ENCODE results near the gene PODXL2. TPM values are rescaled to one million over a fixed set of nuclear protein-coding genes. Genes with fewer than 3 reads are reported as not detected.
A peak's percentile ranks its signal among the peaks of the same experiment; 100 is the strongest.

PODXL2 gene
- total RNA-seq, 4 donors from 2014 or later: 1.5 to 3.2 (median 2.0) TPM

GRCh38 chr3:127660621-127661251, 31.8 kb downstream of the PODXL2 start:
- no peaks in the 10 kb centered on the region for H3K9me3 ChIP-seq
- ATAC-seq (no peak), DNase-seq (no peak)
- no peak for TF ChIP-seq POLR2A (IDR thresholded peaks at IDR 0.05)
- TF ChIP-seq CTCF (IDR thresholded peaks at IDR 0.05 in 4 of 5, conservative IDR thresholded peaks at IDR 0.05 in 1 of 5): no peak
- in situ Hi-C loops (cut with MboI; ENCODE audit: low sequenced_read_pairs in 4 of 4) (loop anchor here in 2 of 4 donors (25.0 kb wide), 2 partner anchors 177 to 302 kb away; no protein-coding TSS in a partner anchor), intact Hi-C loops (cut with DNase I; ENCODE audit: low total_unique reads) (no loop called here)
- no peaks in the 10 kb centered on the region for H3K27me3 ChIP-seq
- no peak overlapping the region for H3K4me3 ChIP-seq
- H3K4me1 ChIP-seq: no peaks in the 10 kb centered on the region
- H3K36me3 ChIP-seq: no peaks in the 10 kb centered on the region
- H3K27ac ChIP-seq: no peak overlapping the region

- peak overlapping the region in 1 of 4 donors; percentile 27 for H3K27ac ChIP-seq
- no peak for TF ChIP-seq CTCF (IDR thresholded peaks at IDR 0.05 in 4 of 5, conservative IDR thresholded peaks at IDR 0.05 in 1 of 5)
- TF ChIP-seq POLR2A (IDR thresholded peaks at IDR 0.05): no peak
Measured at GRCh38 chr3:127661600-127661999, 32.6 kb downstream of the PODXL2 start.

DNA sequence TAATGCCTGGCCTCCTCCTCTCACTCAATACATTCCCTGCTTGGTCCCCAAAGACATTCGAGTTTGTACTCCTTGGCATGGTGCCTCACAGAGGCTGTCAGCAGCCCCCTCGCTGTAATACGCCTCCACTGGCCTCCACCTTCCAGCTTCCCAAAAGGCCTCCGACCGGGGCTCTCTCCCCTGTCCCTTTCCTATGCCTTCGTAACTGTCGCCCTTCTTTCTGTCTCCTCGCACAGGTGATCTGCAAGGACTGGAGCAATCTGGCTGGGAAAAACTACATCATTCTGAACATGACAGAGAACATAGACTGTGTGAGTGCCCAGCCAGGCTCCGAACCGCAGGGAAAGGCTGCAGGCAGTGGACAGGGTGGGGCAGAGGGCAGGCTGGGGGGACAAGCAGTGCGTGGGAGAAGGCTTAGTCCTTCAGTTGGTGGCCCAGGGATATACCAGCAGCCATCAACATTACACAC, 33.0 kb downstream of the PODXL2 start:
- Histone ChIP-seq H3K27me3 (no peaks in the 10 kb centered on the region), H3K4me3 (no peak overlapping the region), H3K4me1 (no peaks in the 10 kb centered on the region), H3K9me3 (no peaks in the 10 kb centered on the region), H3K27ac (peak overlapping the region in 1 of 4 donors; percentile 27), H3K36me3 (no peaks in the 10 kb centered on the region)
- in situ Hi-C loops (cut with MboI; ENCODE audit: low sequenced_read_pairs in 4 of 4): loop anchor here in 2 of 4 donors (25.0 kb wide), 2 partner anchors 175 to 300 kb away; no protein-coding TSS in a partner anchor
- TF ChIP-seq POLR2A (IDR thresholded peaks at IDR 0.05) (no peak), CTCF (IDR thresholded peaks at IDR 0.05 in 4 of 5, conservative IDR thresholded peaks at IDR 0.05 in 1 of 5) (no peak)
- ATAC-seq (no peak), DNase-seq (no peak)
- intact Hi-C loops (cut with DNase I; ENCODE audit: low total_unique reads): no loop called here

More at GRCh38 chr3:127661600-127661999, 32.6 kb downstream of the PODXL2 start:
- no peak overlapping the region for H3K4me3 ChIP-seq
- H3K36me3 ChIP-seq: no peaks in the 10 kb centered on the region
- H3K27me3 ChIP-seq: no peaks in the 10 kb centered on the region
- H3K4me1 ChIP-seq: no peaks in the 10 kb centered on the region
- no peaks in the 10 kb centered on the region for H3K9me3 ChIP-seq
- intact Hi-C loops (cut with DNase I; ENCODE audit: low total_unique reads): no loop called here
- no peak for ATAC-seq
- in situ Hi-C loops (cut with MboI; ENCODE audit: low sequenced_read_pairs in 4 of 4): loop anchor here in 2 of 4 donors (25.0 kb wide), 2 partner anchors 176 to 301 kb away; no protein-coding TSS in a partner anchor
- DNase-seq: no peak

GRCh38 chr3:127663151-127663550, 34.2 kb downstream of the PODXL2 start:
- TF ChIP-seq CTCF (IDR thresholded peaks at IDR 0.05 in 4 of 5, conservative IDR thresholded peaks at IDR 0.05 in 1 of 5): no peak
- no peak for TF ChIP-seq POLR2A (IDR thresholded peaks at IDR 0.05)
- in situ Hi-C loops (cut with MboI; ENCODE audit: low sequenced_read_pairs in 4 of 4) (loop anchor here in 2 of 4 donors (25.0 kb wide), 2 partner anchors 174 to 299 kb away; no protein-coding TSS in a partner anchor), intact Hi-C loops (cut with DNase I; ENCODE audit: low total_unique reads) (no loop called here)
- Histone ChIP-seq H3K4me1 (no peaks in the 10 kb centered on the region), H3K9me3 (no peaks in the 10 kb centered on the region), H3K36me3 (no peaks in the 10 kb centered on the region), H3K4me3 (no peak overlapping the region), H3K27me3 (no peaks in the 10 kb centered on the region), H3K27ac (no peak overlapping the region)
- DNase-seq (no peak), ATAC-seq (no peak)

Data from gastrocnemius medialis (tissue), 4 donors.